HL-60/S4 treated with retinoic acid at 250 ng/mL for 4 days and 3 days (cell line): ENCODE measurements around the gene FBXO21.

Source experiments
- in situ Hi-C: fragments of 300-500 bp; cut with MboI; formaldehyde crosslinking; loops from 2 replicates; pipeline ENCODE4 v1.7.0; 2022; ENCODE audit warnings: low sequenced_read_pairs

The FBXO21 gene

GRCh38 chr12:117167769-117168168, 22.5 kb downstream of the FBXO21 start:
- in situ Hi-C loops = no loop called here

GRCh38 chr12:117166107-117166506, 24.2 kb downstream of the FBXO21 start:
- in situ Hi-C loops = no loop called here

GRCh38 chr12:117165342-117165741, 24.9 kb downstream of the FBXO21 start:
- in situ Hi-C loops = no loop called here

GRCh38 chr12:117162633-117163032, 27.6 kb downstream of the FBXO21 start:
- in situ Hi-C loops = no loop called here

- in situ Hi-C loops = no loop called here
Observed at GRCh38 chr12:117162167-117162539, 28.1 kb downstream of the FBXO21 start.

GRCh38 chr12:117161460-117162166, 28.7 kb downstream of the FBXO21 start:
- in situ Hi-C loops = no loop called here

GRCh38 chr12:117159674-117160073, 30.6 kb downstream of the FBXO21 start:
- in situ Hi-C loops = no loop called here

- in situ Hi-C loops = no loop called here
Observed at GRCh38 chr12:117158911-117159553, 31.2 kb downstream of the FBXO21 start.

- in situ Hi-C loops = no loop called here
Observed at GRCh38 chr12:117158096-117158495, 32.2 kb downstream of the FBXO21 start.

- in situ Hi-C loops = no loop called here
Observed at GRCh38 chr12:117155278-117156060, 34.8 kb downstream of the FBXO21 start.

- in situ Hi-C loops = no loop called here
Observed at GRCh38 chr12:117152793-117153775, 37.2 kb downstream of the FBXO21 start.

GRCh38 chr12:117151403-117152031, 38.8 kb downstream of the FBXO21 start:
- in situ Hi-C loops = no loop called here

GRCh38 chr12:117149431-117149830, 40.8 kb downstream of the FBXO21 start:
- in situ Hi-C loops = no loop called here

GRCh38 chr12:117148642-117149041, 41.6 kb downstream of the FBXO21 start:
- in situ Hi-C loops = no loop called here

GRCh38 chr12:117147639-117148038, 42.6 kb downstream of the FBXO21 start:
- in situ Hi-C loops = no loop called here

GRCh38 chr12:117145597-117146154, 44.6 kb downstream of the FBXO21 start:
- in situ Hi-C loops = no loop called here

GRCh38 chr12:117144599-117144998, 45.7 kb downstream of the FBXO21 start:
- in situ Hi-C loops = no loop called here

- in situ Hi-C loops = no loop called here
Observed at GRCh38 chr12:117143008-117143532, 47.2 kb downstream of the FBXO21 start.

- in situ Hi-C loops = no loop called here
Observed at GRCh38 chr12:117142094-117142493, 48.2 kb downstream of the FBXO21 start.
